H9 (cell line): ENCODE measurements around the gene ACBD6. TPM values are rescaled to one million over a fixed set of nuclear protein-coding genes. Genes with fewer than 3 reads are reported as not detected.

Experiments used
- DNase-seq: peaks from one replicate; pipeline ENCODE4 v3.0.0-alpha.2; 2017
- H2AFZ ChIP-seq: one replicate; pipeline ENCODE4 v1.6.1; 2013; ENCODE audit warnings: mild to moderate bottlenecking, low read length, control low read depth, moderate library complexity
- H2AK5ac ChIP-seq: 2 replicates; pipeline ENCODE4 v1.6.1; 2013; ENCODE audit warnings: low read length, control low read depth, mixed read lengths; ENCODE audit not compliant: insufficient read length
- H2BK120ac ChIP-seq: one replicate; pipeline ENCODE4 v1.6.1; 2013; ENCODE audit warnings: low read depth, mild to moderate bottlenecking, low read length, control low read depth, inconsistent platforms; ENCODE audit not compliant: poor library complexity, severe bottlenecking
- H2BK12ac ChIP-seq: 2 replicates; pipeline ENCODE4 v1.6.1; 2013; ENCODE audit warnings: low read length, control low read depth, mixed read lengths, low read depth; ENCODE audit not compliant: insufficient read length
- H2BK15ac ChIP-seq: 2 replicates; pipeline ENCODE4 v1.6.1; 2013; ENCODE audit warnings: low read depth, low read length, control low read depth
- H2BK20ac ChIP-seq: one replicate; pipeline ENCODE4 v1.6.1; 2013; ENCODE audit warnings: low read depth, mild to moderate bottlenecking, low read length, control low read depth, inconsistent platforms; ENCODE audit not compliant: poor library complexity, severe bottlenecking
- H2BK5ac ChIP-seq: 2 replicates; pipeline ENCODE4 v1.6.1; 2013; ENCODE audit warnings: low read length, control low read depth, mixed read lengths; ENCODE audit not compliant: insufficient read length
- H3K14ac ChIP-seq: 2 replicates; pipeline ENCODE4 v1.6.1; 2013; ENCODE audit warnings: low read length, control low read depth; ENCODE audit not compliant: insufficient read depth
- H3K18ac ChIP-seq: 2 replicates; pipeline ENCODE4 v1.6.1; 2013; ENCODE audit warnings: low read depth, mild to moderate bottlenecking, mixed read lengths, low read length, control low read depth; ENCODE audit not compliant: insufficient read length
- H3K23ac ChIP-seq: 2 replicates; pipeline ENCODE4 v1.6.1; 2013; ENCODE audit warnings: low read length, control low read depth, mixed read lengths, low read depth; ENCODE audit not compliant: insufficient read length
- H3K23me2 ChIP-seq: 2 replicates; pipeline ENCODE4 v1.6.1; 2013; ENCODE audit warnings: low read depth, mild to moderate bottlenecking, mixed read lengths, low read length, control low read depth; ENCODE audit not compliant: insufficient read length, poor library complexity, severe bottlenecking
- H3K27ac ChIP-seq: 2 replicates; pipeline ENCODE4 v1.5.1; 2013; ENCODE audit warnings: low read length, control low read depth, mixed read lengths, low read depth; ENCODE audit not compliant: insufficient read length
- H3K27me3 ChIP-seq: 2 replicates; pipeline ENCODE4 v1.6.1; 2013; ENCODE audit warnings: low read length, control low read depth, inconsistent platforms; ENCODE audit not compliant: insufficient read depth
- H3K4ac ChIP-seq: 2 replicates; pipeline ENCODE4 v1.6.1; 2013; ENCODE audit warnings: low read depth, mild to moderate bottlenecking, control low read depth, inconsistent platforms, low read length, moderate library complexity
- H3K4me1 ChIP-seq: 2 replicates; pipeline ENCODE4 v1.6.1; 2013; ENCODE audit warnings: low read length, control low read depth, inconsistent platforms; ENCODE audit not compliant: insufficient read depth
- H3K4me2 ChIP-seq: 2 replicates; pipeline ENCODE4 v1.6.1; 2013; ENCODE audit warnings: low read length, control low read depth, mixed read lengths; ENCODE audit not compliant: insufficient read length, insufficient read depth
- H3K56ac ChIP-seq: 2 replicates; pipeline ENCODE4 v1.6.1; 2013; ENCODE audit warnings: low read depth, mild to moderate bottlenecking, mixed read lengths, low read length, control low read depth; ENCODE audit not compliant: insufficient read length
- H3K79me1 ChIP-seq: 2 replicates; pipeline ENCODE4 v1.6.1; 2013; ENCODE audit warnings: low read depth, mild to moderate bottlenecking, moderate library complexity, low read length, control low read depth, inconsistent platforms; ENCODE audit not compliant: insufficient read depth, poor library complexity, severe bottlenecking
- H3K79me2 ChIP-seq: 2 replicates; pipeline ENCODE4 v1.6.1; 2013; ENCODE audit warnings: low read length, control low read depth, inconsistent platforms; ENCODE audit not compliant: insufficient read depth
- H3K9ac ChIP-seq: 2 replicates; pipeline ENCODE4 v1.6.1; 2013; ENCODE audit warnings: low read length, control low read depth, mixed read lengths; ENCODE audit not compliant: insufficient read length; ENCODE audit errors: extremely low read depth
- H3K9me3 ChIP-seq: one replicate; pipeline ENCODE4 v1.6.1; 2013; ENCODE audit warnings: low read depth, low read length, inconsistent platforms; ENCODE audit not compliant: control insufficient read depth
- H3T11ph ChIP-seq: one replicate; pipeline ENCODE4 v1.6.1; 2013; ENCODE audit warnings: mild to moderate bottlenecking, low read length, control low read depth, inconsistent platforms
- H4K20me1 ChIP-seq: one replicate; pipeline ENCODE4 v1.6.1; 2013; ENCODE audit not compliant: control insufficient read depth, insufficient read length, insufficient read depth
- H4K5ac ChIP-seq: 2 replicates; pipeline ENCODE4 v1.6.1; 2013; ENCODE audit warnings: low read depth, mild to moderate bottlenecking, mixed read lengths, low read length, control low read depth; ENCODE audit not compliant: insufficient read length
- H4K8ac ChIP-seq: replicated peaks from 2 replicates; pipeline ENCODE4 v1.6.1; 2013; ENCODE audit warnings: low read length, control low read depth, mixed read lengths, low read depth; ENCODE audit not compliant: insufficient read length
- H4K91ac ChIP-seq: 2 replicates; pipeline ENCODE4 v1.6.1; 2013; ENCODE audit warnings: low read depth, mild to moderate bottlenecking, moderate library complexity, mixed read lengths, low read length, control low read depth; ENCODE audit not compliant: insufficient read length
- H3K27ac Mint-ChIP-seq, 3 experiments: 2 replicates in 2 of 3; 3 replicates in 1 of 3; pipeline ENCODE4 v1.8.0; 2020 to 2021; ENCODE audit warnings: mixed read lengths in 3 of 3, mild to moderate bottlenecking in 1 of 3, moderate library complexity in 1 of 3
- H3K27me3 Mint-ChIP-seq: 2 replicates; pipeline ENCODE4 v1.8.0; 2021; ENCODE audit warnings: low read depth, mild to moderate bottlenecking, moderate library complexity, mixed read lengths
- H3K36me3 Mint-ChIP-seq, 3 experiments: 2 replicates in 2 of 3; 3 replicates in 1 of 3; pipeline ENCODE4 v1.8.0; 2020 to 2021; ENCODE audit warnings: low read depth in 3 of 3, mixed read lengths in 3 of 3; ENCODE audit not compliant: insufficient read depth in 1 of 3
- H3K4me1 Mint-ChIP-seq, 2 experiments: 2 replicates each; pipeline ENCODE4 v1.8.0; 2020; ENCODE audit warnings: mixed read lengths in 2 of 2
- H3K4me3 Mint-ChIP-seq, 2 experiments: 2 replicates in 1 of 2; 3 replicates in 1 of 2; pipeline ENCODE4 v1.8.0; 2020 to 2021; ENCODE audit warnings: mild to moderate bottlenecking in 2 of 2, mixed read lengths in 2 of 2, moderate library complexity in 1 of 2
- H3K9me3 Mint-ChIP-seq, 2 experiments: 2 replicates in 1 of 2; 3 replicates in 1 of 2; pipeline ENCODE4 v1.8.0; 2020; ENCODE audit warnings: mild to moderate bottlenecking in 2 of 2, mixed read lengths in 2 of 2, moderate library complexity in 1 of 2
- CTCF ChIP-seq: fragments of 200-600 bp; sonication (generic); conservative IDR thresholded peaks from 3 replicates; pipeline ENCODE4 v1.8.0; 2021; ENCODE audit warnings: antibody characterized with exemption, mild to moderate bottlenecking
- WGBS: extraction: QIAGEN DNeasy Blood & Tissue Kit; methylation state at CpG from one replicate; pipeline ENCODE4 v1.1.7; 2013; ENCODE audit warnings: missing lambda C conversion rate, low lambda C conversion rate, mixed read lengths; ENCODE audit not compliant: insufficient read length; ENCODE audit errors: extremely low coverage; 5-methylcytosine and 5-hydroxymethylcytosine counted together
- total RNA-seq: library from RNA; stranded (reverse); gene quantifications from 2 replicates; pipeline ENCODE4 v1.2.1, GENCODE V29; 2021

Gene ACBD6
- total RNA-seq, 1 experiment from 2014 or later = 51.4 TPM

DNA sequence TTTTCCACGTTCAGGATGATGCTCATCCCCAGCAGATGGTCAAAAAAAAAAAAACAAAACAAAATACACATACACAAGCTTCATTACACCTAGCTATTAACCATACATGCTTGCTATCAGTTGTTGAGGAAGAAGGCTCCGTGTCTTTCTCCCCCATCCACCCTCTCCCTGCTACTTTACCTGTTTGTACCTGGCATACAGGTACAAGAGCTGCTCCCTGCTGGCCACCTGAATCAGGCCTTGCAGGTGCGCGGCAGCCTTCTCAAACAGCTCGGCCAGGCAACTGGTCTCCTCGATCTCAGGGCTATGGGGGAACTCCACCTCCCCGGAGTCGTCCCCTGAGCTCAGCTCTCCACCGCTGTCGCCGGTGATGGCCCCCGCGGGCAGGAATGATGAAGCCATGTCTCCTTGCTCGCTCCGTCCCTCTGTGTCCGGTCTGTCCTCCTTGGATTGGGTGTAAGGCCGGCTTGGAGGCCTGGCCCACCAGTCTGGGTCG lies 464 bp downstream of the ACBD6 start:
- Histone ChIP-seq H3K27ac (peak overlapping the region; percentile 65), H3K18ac (peak overlapping the region; percentile 94), H3K9me3 (no peaks in the 10 kb centered on the region), H2BK12ac (no peak overlapping the region), H3K79me1 (no peaks in the 10 kb centered on the region), H3K27me3 (no peaks in the 10 kb centered on the region), H3K14ac (peak overlapping the region; percentile 94), H2BK20ac (no peak overlapping the region), H3K23ac (no peak overlapping the region), H2BK120ac (no peak overlapping the region), H3K79me2 (peaks cover 6% of the 10 kb centered on the region; the same call in 1 of the 2 replicates), H2AK5ac (no peak overlapping the region), H3K23me2 (peaks cover 4% of the 10 kb centered on the region), H3K56ac (no peak overlapping the region), H3K4ac (no peak overlapping the region), H4K8ac (no peak overlapping the region), H4K20me1 (no peaks in the 10 kb centered on the region), H4K91ac (no peak overlapping the region), H2BK5ac (no peak overlapping the region), H2BK15ac (no peak overlapping the region), H3K4me1 (no peaks in the 10 kb centered on the region), H3K4me2 (peak overlapping the region; percentile 58), H3T11ph (no peak overlapping the region), H2AFZ (no peak overlapping the region), H4K5ac (peak overlapping the region; percentile 6), H3K9ac (peak overlapping the region; percentile 83)
- Mint-ChIP-seq H3K9me3 (no peaks in the 10 kb centered on the region), H3K36me3 (peaks cover 7 to 12% (median 12%) of the 10 kb centered on the region in 3 experiments; a peak in 5 of 7 replicates), H3K27ac (peak overlapping the region; percentile 95 to 99 (median 98)), H3K4me3 (peak overlapping the region; percentile 94 to 95), H3K27me3 (peaks cover 11% of the 10 kb centered on the region), H3K4me1 (peaks cover 19 to 20% of the 10 kb centered on the region in 2 experiments)
- no CpG with 5 or more reads among the region's 18 CpGs for WGBS
- TF ChIP-seq CTCF = peak; percentile 27; the same call in 2 of the 3 replicates
- peak; percentile 90 for DNase-seq
